ENCODE data around the gene FGF11. TPM values are rescaled to one million over a fixed set of nuclear protein-coding genes. Genes with fewer than 3 reads are reported as not detected.

The FGF11 gene
- polyA plus RNA-seq, 1 of the 3 experiments (the other 2 are of a cell fraction), result 1.9 TPM

- peaks cover 7% of the 10 kb centered on the region; the same call in 1 of the 2 replicates for H3K79me2 ChIP-seq (ENCODE audit: insufficient read depth)
- ChIA-PET POLR2A (interaction anchor here (1.1 to 3.3 kb wide), 8 partner anchors 8 to 120 kb away, joined by 3 to 19 read pairs (median 4); partner anchors contain the start of genes NEURL4, POLR2A, TMEM256 and ZBTB4), CTCF (interaction anchor here (0.7 to 1.6 kb wide), 5 partner anchors 34 to 120 kb away, joined by 3 to 6 read pairs (median 4); no protein-coding TSS in a partner anchor)
- H3K9me2 ChIP-seq, result no peaks in the 10 kb centered on the region
- peaks cover 7 to 30% of the 10 kb centered on the region in 2 experiments; a peak in 2 of 4 replicates for H3K4me1 ChIP-seq (ENCODE audit: control insufficient read depth in 1 of 2, insufficient read depth in 2 of 2, low read depth in 1 of 2, low read length in 1 of 2)
- peak overlapping the region in 1 of 2 experiments; percentile 97; a peak in 2 of 4 replicates for H3K27ac ChIP-seq (ENCODE audit: low read depth in 2 of 2, low read length in 1 of 2)
- H3K36me3 ChIP-seq (replicated peaks in 1 of 2; ENCODE audit: control insufficient read depth in 1 of 2, insufficient read depth in 2 of 2, low read length in 1 of 2), result peaks cover 0 to 4% of the 10 kb centered on the region in 2 experiments
- DNase-seq, result peak; percentile 93
- H3K9me3 ChIP-seq, result no peaks in the 10 kb centered on the region
- H3K4me3 ChIP-seq (ENCODE audit: low read depth in 2 of 2, low read length in 1 of 2), result peak overlapping the region; percentile 67 to 70
- no peaks in the 10 kb centered on the region for H4K20me1 ChIP-seq (ENCODE audit: insufficient read depth)
- H3F3A ChIP-seq (replicated peaks; ENCODE audit: insufficient read depth), result peaks cover 18% of the 10 kb centered on the region
- no peaks in the 10 kb centered on the region for H3K27me3 ChIP-seq (ENCODE audit: insufficient read depth)
- peak overlapping the region; percentile 61 for H3K9ac ChIP-seq
- peak overlapping the region; percentile 88 for H2AFZ ChIP-seq (ENCODE audit: low read depth)
- peak overlapping the region; percentile 95 for H3K4me2 ChIP-seq
- WGBS (ENCODE audit: low lambda C conversion rate), result 11% methylated on average over 32 of the region's 46 CpGs
- TF ChIP-seq FOXJ3 (CRISPR knock-in tag; IDR thresholded peaks at IDR 0.05) (no peak), NRF1 (IDR thresholded peaks at IDR 0.05; ENCODE audit: low read depth, low read length) (no peak), SMC3 (IDR thresholded peaks at IDR 0.05; ENCODE audit: low read depth, low read length) (no peak), RAD21 (IDR thresholded peaks at IDR 0.05; ENCODE audit: low read length) (no peak), REST (IDR thresholded peaks at IDR 0.05; ENCODE audit: low read depth, low read length) (no peak), POLR2AphosphoS5 (IDR thresholded peaks at IDR 0.05; ENCODE audit: low read depth, low read length) (no peak), ELF1 (IDR thresholded peaks at IDR 0.05) (no peak), PBX3 (IDR thresholded peaks at IDR 0.05) (no peak), FOXM1 (IDR thresholded peaks at IDR 0.05; ENCODE audit: low read depth) (no peak), JUND (IDR thresholded peaks at IDR 0.05) (no peak), USF1 (IDR thresholded peaks at IDR 0.05; ENCODE audit: borderline replicate concordance, low read depth) (peak; percentile 85), NFIC (IDR thresholded peaks at IDR 0.05; ENCODE audit: borderline replicate concordance) (peak; percentile 68; the same call in 1 of the 2 replicates), CTCF (IDR thresholded peaks at IDR 0.05) (no peak), FOSL2 (IDR thresholded peaks at IDR 0.05; ENCODE audit: borderline replicate concordance, low read depth) (no peak), EP300 (IDR thresholded peaks at IDR 0.05; ENCODE audit: borderline replicate concordance in 1 of 2, low read depth in 1 of 2, low read length in 1 of 2) (no peak), RXRA (IDR thresholded peaks at IDR 0.05; ENCODE audit: borderline replicate concordance, low read depth) (no peak), SIN3A (IDR thresholded peaks at IDR 0.05; ENCODE audit: borderline replicate concordance, low read depth, low read length) (no peak), YY1 (IDR thresholded peaks at IDR 0.05; ENCODE audit: low read depth) (no peak), TEAD4 (IDR thresholded peaks at IDR 0.05; ENCODE audit: borderline replicate concordance, insufficient read depth) (no peak), GATA2 (CRISPR knock-in tag; IDR thresholded peaks at IDR 0.05) (no peak), MXI1 (IDR thresholded peaks at IDR 0.05; ENCODE audit: low read depth, low read length) (no peak; the same call in 1 of the 2 replicates), MAX (IDR thresholded peaks at IDR 0.05; ENCODE audit: low read depth) (no peak), GABPA (IDR thresholded peaks at IDR 0.05; ENCODE audit: low read depth) (no peak), RFX5 (IDR thresholded peaks at IDR 0.05; ENCODE audit: low read length) (no peak), IRF3 (IDR thresholded peaks at IDR 0.05; ENCODE audit: low read depth, low read length) (no peak)
Observed at GRCh38 chr17:7440113-7440833, 961 bp downstream of the FGF11 start.

Data from SK-N-SH (cell line).